Prostate gland (tissue), 2 donors: ENCODE measurements around the gene ANKRD23.

Experiments
- POLR2A ChIP-seq: fragments of 450-650 bp; IDR thresholded peaks from one replicate; pipeline ENCODE4 v1.6.1; 2016; ENCODE audit warnings: antibody characterized with exemption, mild to moderate bottlenecking
- TF ChIP-seq, protein P1 (sequence below), 4 experiments: fragments of 200-600 bp in 2 of 4; fragments of 450-650 bp in 2 of 4; sonication (generic) in 2 of 4; IDR thresholded peaks; 1 replicate in 3 of 4; 2 replicates in 1 of 4; pipeline ENCODE4 v1.5.1; 2016 to 2019; ENCODE audit warnings: antibody characterized with exemption in 4 of 4, mild to moderate bottlenecking in 2 of 4, moderate library complexity in 2 of 4

DNA sequence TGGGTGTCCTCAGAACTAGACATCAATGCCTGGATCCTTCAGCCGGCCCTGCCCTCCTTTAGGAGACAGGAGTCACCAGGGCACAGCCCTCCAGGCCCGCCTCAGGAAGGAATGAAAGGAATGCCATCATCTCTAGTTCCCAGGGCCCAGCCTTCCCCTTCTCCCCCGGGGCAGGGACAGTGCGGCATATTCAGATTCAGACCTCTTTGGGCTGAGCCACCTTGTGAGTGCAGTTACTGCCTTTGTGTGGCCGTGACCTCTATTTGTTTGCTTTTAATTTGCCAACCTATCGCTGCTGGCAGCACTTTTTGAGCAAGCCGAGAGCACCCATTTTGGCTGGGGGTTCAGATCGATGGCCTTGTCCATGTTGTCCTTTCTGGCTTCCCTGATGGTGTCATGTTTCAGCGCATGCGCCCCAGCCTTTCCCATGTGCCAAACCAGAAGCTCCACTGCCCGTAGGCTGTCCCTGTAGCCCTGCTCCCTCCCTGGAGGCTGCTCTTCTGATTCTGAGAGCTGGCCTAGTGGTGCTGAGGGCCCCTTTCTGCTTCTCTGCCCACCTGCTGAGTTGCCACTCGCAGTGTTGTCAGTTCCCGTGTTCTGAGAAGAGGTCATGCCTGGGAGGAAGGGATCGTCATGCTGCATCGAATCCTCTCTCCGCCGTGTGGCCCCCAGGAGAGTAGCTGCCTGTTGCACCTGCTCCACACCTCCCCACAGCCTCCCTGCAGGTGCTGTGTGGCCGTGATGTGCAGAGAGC lies 10.9 kb downstream of the ANKRD23 start:
- TF ChIP-seq, protein P1, sequence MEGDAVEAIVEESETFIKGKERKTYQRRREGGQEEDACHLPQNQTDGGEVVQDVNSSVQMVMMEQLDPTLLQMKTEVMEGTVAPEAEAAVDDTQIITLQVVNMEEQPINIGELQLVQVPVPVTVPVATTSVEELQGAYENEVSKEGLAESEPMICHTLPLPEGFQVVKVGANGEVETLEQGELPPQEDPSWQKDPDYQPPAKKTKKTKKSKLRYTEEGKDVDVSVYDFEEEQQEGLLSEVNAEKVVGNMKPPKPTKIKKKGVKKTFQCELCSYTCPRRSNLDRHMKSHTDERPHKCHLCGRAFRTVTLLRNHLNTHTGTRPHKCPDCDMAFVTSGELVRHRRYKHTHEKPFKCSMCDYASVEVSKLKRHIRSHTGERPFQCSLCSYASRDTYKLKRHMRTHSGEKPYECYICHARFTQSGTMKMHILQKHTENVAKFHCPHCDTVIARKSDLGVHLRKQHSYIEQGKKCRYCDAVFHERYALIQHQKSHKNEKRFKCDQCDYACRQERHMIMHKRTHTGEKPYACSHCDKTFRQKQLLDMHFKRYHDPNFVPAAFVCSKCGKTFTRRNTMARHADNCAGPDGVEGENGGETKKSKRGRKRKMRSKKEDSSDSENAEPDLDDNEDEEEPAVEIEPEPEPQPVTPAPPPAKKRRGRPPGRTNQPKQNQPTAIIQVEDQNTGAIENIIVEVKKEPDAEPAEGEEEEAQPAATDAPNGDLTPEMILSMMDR (IDR thresholded peaks at IDR 0.05), result no peak
- no peak for TF ChIP-seq POLR2A
